Endothelial cell of umbilical vein (primary cell): ENCODE data around the gene LDLRAD2.

Experiments
- CTCF ChIP-seq, 2 donors: IDR thresholded peaks; 1 replicate in 1 of 2; 2 replicates in 1 of 2; pipeline ENCODE4 v1.5.1; 2011; ENCODE audit warnings: low read length in 2 of 2, mild to moderate bottlenecking in 2 of 2, moderate library complexity in 2 of 2, control low read depth in 1 of 2, inconsistent platforms in 1 of 2, low read depth in 1 of 2; ENCODE audit not compliant: insufficient read depth in 1 of 2; ENCODE audit errors: extremely low read depth in 1 of 2
- EZH2 ChIP-seq: IDR thresholded peaks from 2 replicates; pipeline ENCODE4 v1.6.1; 2012; ENCODE audit warnings: borderline replicate concordance, low read depth, mild to moderate bottlenecking, moderate library complexity, low read length, inconsistent platforms; ENCODE audit not compliant: severe bottlenecking
- JUN ChIP-seq: IDR thresholded peaks from 2 replicates; pipeline ENCODE4 v1.6.1; 2011; ENCODE audit warnings: borderline replicate concordance, low read depth; ENCODE audit not compliant: insufficient read length, insufficient read depth
- POLR2A ChIP-seq: IDR thresholded peaks from 2 replicates; pipeline ENCODE4 v1.6.1; 2012; ENCODE audit warnings: low read depth, mild to moderate bottlenecking, control low read depth, low read length
- POLR2AphosphoS5 ChIP-seq: IDR thresholded peaks from 2 replicates; pipeline ENCODE4 v1.6.1; 2012; ENCODE audit warnings: low read depth, mild to moderate bottlenecking, control low read depth, low read length, moderate library complexity; ENCODE audit not compliant: insufficient read depth

GRCh38 chr1:21828506-21829210 is 16.6 kb downstream of the LDLRAD2 start:
- TF ChIP-seq CTCF (IDR thresholded peaks at IDR 0.05; ENCODE audit: extremely low read depth in 1 of 2, insufficient read depth in 1 of 2, low read depth in 1 of 2, low read length in 2 of 2) = no peak
- TF ChIP-seq JUN = no peak
- TF ChIP-seq EZH2 = no peak
- TF ChIP-seq POLR2A = no peak
- peak; percentile 21 for TF ChIP-seq POLR2AphosphoS5
